Activated naive CD8-positive, alpha-beta T cell treated with anti-CD3 and anti-CD28 coated beads, Interleukin-2, amount 50 U/mL, for 16 hours (primary cell): ENCODE measurements around the gene LRRC7.

Source experiments
- DNase-seq: peaks from one replicate; pipeline ENCODE4 v3.0.0-alpha.2; 2020; ENCODE audit warnings: low read depth, low spot score

The LRRC7 gene

GRCh38 chr1:69765951-69766350 lies 198.2 kb downstream of the LRRC7 start:
- no peak for DNase-seq

- DNase-seq, result no peak
Measured at GRCh38 chr1:69766431-69767180, 198.9 kb downstream of the LRRC7 start.

- no peak for DNase-seq
Measured at GRCh38 chr1:69776555-69776954, 208.8 kb downstream of the LRRC7 start.

DNA sequence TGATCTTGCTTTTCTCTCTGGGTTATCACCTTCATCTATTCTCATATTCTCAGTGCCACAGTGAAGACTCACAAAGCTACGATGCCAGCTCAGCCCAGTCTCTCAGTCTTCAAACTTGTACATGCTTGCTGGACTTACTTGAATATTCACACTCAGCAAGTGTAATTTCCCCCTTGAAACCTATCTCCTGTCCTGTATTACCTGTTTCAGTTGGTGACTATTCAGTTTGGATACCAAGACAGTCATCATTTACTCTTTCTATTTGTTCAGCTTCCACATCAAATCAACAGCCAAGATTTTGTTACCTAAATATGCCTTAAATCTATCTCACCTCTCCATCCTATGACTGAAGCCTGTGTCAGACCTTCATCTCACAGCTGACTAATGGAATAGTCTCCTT lies 209.7 kb downstream of the LRRC7 start:
- no peak for DNase-seq

- no peak for DNase-seq
Measured at GRCh38 chr1:69777971-69778370, 210.2 kb downstream of the LRRC7 start.

GRCh38 chr1:69787151-69787550 lies 219.4 kb downstream of the LRRC7 start:
- no peak for DNase-seq

GRCh38 chr1:69791311-69791710 lies 223.6 kb downstream of the LRRC7 start:
- no peak for DNase-seq

DNA sequence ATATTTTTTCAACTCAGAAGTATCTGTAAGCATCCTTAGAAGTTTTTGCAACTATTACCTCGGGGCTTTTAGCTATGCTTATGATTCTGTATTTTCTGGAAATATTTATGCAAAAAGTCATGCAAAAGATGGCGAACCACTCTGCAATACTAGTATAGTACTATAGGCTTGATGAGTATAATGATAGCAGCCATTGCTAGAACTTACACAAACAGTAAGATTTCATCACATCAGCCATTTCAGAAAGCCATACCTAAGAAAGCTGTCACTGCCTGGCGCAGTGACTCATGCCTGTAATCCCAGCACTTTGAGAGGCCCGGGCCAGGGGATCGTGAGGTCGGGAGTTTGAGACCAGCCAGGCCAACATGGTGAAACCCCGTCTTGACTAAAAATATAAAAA lies 227.1 kb downstream of the LRRC7 start:
- no peak for DNase-seq

DNA sequence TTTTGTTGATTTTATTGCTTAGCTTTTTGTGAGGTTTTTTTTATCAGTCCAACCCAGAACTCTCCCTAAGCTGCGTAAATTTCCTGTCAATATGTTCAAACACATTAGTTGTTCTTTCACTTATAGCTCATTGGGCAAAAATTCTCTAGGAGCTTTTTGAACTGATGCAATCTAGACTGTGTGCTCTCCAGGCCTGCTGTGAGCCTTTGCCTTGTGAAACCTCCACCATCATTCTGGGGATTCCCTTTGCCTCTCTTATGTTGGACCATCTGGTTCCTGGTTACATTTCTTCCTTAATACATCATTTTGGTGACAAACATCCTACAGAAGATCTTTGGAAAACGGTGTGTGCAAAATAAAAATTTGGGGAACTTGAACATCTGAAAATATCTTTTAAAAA lies 247.2 kb downstream of the LRRC7 start:
- no peak for DNase-seq

- no peak for DNase-seq
Measured at GRCh38 chr1:69824932-69825331, 257.2 kb downstream of the LRRC7 start.

DNA sequence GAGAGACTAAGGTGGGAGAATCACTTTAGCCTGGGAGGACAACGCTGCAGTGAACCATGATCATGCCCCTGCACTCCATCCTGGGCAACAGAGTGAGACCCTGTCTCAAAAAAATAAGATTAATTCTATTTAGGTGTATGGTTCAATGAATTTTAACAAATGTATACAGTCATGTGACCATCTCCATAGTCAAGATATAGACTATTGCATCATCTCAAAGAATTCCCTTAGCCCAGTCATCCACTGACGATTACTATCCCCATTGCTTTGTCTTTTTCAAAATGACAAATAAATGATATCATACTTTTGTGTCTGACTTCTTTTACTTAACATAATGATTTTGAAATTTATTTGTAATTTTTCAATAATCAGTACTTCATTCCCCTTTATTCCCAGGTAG lies 260.0 kb downstream of the LRRC7 start:
- no peak for DNase-seq

DNA sequence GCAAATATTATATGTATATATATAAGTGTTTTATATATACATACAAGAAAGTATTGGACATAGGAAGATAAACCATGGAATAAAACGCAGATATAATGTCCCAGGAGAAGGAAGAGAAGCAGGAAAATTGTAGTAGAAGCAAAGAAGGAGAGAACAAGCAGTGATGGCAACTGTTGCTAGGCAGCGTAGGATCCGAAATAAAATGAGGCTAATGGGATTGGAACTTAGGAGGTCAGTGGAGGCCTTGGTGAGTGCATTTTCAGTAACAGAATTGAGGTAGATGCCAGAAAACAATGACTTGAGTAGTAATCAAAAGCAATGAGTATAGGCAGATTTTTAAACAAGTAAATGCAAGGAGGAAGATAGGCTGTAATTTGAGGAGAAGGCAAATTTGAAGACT lies 265.8 kb downstream of the LRRC7 start:
- DNase-seq, result no peak

DNA sequence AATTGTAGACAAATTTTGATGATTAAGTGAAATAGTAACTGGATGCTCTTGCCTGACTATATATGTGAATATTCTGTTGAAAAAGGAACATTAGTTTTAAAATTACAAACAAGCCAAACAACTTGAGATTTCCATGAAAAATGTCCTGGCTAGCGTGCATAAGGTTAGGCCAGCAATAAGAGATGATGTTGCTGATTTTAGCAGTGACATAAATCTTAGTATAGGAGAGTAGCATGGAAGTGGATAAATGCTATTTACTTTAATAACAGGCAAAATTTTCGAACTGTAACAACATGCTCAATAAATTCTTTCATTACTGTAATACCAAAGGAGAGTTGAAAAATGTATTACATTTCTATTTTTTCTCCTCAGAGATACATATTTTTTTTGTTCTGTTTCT lies 266.6 kb downstream of the LRRC7 start:
- DNase-seq, result no peak

DNA sequence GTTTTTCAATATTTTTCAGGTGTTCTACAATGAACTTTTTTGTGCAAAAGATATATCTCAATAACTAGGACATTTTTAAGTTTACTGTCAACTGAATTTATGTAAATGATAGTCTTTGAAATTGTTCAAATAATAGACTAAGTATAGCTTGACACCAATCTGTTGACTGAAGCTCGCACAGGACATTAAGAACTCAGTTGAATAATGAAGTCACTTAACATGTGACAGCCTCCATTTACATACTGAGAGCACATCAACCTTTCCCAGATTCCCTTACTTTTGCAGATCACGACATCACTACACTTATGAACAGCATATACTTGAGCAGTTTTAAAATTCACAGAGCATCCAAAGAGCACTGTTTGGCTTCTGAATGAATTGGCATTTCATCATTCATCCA lies 268.2 kb downstream of the LRRC7 start:
- no peak for DNase-seq

DNA sequence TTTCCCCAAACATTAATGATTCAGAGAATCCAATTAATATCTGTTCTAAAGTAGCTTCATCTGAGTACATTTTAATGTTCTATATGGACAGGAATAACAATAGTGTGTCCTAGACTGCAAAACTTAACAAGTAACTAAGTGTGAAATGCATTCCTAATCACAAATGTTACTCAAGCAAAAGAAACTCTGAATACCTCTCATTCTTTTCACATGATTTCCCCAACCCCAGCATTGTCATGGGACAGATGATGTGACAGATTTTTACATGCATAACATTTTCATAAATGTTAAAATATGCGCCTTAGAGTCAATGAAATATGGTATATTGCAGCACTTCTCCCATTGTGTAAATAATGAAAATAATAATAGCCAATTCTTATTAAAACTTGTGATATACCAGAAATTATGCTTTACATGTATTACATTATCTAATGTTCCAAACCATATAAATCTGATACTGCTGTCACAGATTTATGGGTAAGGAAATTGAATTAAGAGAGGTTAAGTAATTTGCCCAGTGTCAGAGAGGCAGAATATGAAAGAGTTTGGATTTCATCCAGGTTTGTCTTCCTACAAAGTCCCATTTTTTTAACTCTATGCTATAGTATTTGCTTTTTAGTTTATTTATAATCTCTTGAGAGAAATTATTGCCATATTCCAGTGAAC lies 269.4 kb downstream of the LRRC7 start:
- DNase-seq, result no peak

GRCh38 chr1:69842326-69842725 lies 274.6 kb downstream of the LRRC7 start:
- DNase-seq, result no peak

DNA sequence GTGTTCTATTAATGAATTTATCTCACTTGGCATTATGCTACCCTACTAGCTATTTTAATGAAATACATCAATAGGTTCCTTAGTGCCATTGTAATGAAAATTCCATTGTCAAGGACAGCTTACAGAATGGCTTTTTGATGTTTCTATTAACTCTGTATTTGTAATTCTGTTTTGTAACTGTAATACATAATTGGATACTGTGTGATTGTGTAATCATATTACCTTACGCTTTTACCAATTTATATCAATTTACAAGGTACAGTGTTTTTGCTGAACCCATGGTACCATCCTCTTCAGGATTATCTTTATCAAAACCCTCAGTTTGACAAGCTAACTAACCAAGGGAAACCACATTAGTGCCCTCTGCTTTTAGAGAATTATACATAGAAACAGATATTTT lies 277.9 kb downstream of the LRRC7 start:
- no peak for DNase-seq

GRCh38 chr1:69846267-69846666 lies 278.5 kb downstream of the LRRC7 start:
- DNase-seq, result no peak

DNA sequence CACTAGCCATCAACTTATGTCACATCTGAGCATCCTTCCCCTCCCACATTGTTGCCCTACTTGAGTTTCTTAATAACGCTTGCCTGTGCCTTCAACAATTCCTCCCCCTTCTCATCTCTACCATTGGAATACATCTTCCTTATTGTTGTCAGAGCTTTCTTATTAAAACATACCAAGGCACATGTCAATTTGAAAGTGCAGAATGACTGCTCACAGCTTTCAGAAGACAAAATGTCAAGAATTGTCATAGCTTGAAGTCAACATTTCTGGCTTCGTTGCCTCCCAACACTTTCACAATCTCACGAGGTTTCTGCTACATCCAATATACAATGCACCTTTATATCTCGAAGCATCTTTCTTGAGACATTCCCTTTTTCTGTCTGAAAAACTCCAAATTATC lies 279.9 kb downstream of the LRRC7 start:
- DNase-seq, result no peak

GRCh38 chr1:69852151-69852550 lies 284.4 kb downstream of the LRRC7 start:
- no peak for DNase-seq

GRCh38 chr1:69852706-69853105 lies 285.0 kb downstream of the LRRC7 start:
- no peak for DNase-seq

DNA sequence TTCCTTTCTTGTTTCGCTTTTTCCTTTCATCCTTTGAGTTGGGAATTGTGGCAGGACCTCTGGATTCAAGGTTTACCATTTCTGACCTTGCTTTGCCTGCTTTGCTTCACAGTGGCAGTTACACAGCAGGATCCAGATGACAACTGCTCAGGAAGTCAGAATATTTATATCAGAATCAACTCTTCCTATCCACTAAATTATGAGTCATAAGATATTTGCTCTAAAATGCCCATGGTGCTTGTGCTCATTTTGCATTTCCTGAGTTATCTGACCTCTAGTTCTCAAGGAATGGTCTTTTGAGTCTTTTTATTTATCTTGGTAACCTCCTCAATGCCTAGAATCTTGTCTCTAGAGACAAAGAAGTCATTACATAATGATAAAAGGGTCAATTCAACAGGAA lies 290.8 kb downstream of the LRRC7 start:
- no peak for DNase-seq

DNA sequence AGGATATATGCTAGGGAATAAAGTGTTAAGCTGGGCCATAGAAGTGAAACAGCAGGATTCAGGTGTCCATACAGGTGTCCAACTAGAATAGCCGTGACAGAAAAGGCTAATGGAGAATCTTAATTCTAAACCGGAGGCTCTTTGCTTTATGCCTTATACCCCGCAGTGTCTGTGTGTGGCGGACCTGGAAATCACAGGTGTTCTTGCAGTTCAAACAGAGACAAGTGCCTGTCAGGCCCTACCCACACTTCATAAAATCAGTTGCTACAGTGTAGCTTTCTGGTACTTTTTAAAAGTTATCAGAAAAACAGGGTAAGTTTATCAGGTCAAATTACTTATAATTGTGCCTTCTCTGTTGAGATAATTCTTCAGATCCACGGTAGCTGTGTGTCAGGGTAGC lies 293.9 kb downstream of the LRRC7 start:
- DNase-seq, result no peak

DNA sequence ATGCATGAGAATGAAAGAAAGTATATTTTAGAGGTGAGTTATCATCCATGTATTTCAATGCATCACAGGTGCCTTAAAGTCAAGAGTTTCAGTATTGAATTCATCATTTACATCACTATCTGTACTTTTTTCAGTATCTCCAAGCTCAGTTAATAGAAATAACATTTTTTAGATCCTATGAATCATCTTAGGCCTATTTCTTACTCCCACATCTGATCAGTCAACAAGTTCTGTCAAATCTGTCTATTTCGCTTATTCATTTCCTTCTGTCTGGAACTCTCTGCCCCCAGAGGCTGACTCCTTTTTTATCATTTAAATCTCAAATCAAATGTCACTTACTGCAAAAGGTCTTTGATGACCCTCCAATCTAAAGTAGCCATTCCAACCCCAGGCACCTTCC lies 295.2 kb downstream of the LRRC7 start:
- DNase-seq, result no peak
